Measurements from ENCODE around the gene TNNI2.

Gene TNNI2

DNA sequence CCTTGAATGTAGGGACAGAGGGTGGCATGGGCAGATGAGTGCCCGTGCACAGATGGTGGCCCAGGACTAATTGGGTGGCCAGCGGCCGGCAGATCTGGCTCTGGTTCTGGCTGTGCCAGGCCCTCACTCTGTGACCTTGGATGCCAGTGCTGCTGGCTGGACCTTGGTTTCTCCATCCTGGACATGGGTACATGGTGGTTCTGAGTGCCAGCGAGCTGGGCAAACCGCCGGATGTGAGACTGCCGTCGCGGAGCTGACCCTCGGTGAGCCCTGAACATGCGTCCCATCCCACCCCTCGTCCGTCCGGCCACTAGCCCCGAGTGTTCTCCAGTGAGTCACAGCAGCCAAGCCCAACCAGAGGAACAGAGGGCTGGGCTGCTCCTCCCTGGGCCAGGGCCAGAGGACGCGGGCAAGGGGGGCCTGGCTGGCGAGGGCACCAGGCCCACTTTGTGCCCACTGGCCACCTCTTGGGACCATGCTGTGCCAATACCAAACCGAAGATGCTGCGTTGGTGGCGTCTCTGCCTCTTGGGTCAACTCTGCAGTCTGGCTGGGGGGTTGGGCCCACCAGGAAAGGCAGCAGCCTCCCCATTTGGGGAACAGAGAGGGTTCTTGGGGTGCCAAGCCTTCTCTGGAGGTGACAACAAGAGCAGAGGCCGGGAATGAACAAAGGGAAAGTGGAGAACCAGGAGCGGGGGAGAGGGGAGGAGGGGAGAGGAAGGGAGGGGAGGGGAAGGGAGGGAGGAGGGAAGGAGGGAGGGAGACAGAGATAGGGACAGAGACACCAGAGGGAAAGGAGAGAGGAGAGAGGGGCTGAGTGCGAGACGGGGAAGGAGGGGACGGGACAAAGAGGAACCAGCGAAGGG lies 24.8 kb downstream of the TNNI2 start:
- H3K4me1 Mint-ChIP-seq, result peaks cover 7% of the 10 kb centered on the region
- no peaks in the 10 kb centered on the region for H3K36me3 Mint-ChIP-seq (ENCODE audit: low read depth)
- peak; percentile 64 for DNase-seq
- TF ChIP-seq, protein P1, sequence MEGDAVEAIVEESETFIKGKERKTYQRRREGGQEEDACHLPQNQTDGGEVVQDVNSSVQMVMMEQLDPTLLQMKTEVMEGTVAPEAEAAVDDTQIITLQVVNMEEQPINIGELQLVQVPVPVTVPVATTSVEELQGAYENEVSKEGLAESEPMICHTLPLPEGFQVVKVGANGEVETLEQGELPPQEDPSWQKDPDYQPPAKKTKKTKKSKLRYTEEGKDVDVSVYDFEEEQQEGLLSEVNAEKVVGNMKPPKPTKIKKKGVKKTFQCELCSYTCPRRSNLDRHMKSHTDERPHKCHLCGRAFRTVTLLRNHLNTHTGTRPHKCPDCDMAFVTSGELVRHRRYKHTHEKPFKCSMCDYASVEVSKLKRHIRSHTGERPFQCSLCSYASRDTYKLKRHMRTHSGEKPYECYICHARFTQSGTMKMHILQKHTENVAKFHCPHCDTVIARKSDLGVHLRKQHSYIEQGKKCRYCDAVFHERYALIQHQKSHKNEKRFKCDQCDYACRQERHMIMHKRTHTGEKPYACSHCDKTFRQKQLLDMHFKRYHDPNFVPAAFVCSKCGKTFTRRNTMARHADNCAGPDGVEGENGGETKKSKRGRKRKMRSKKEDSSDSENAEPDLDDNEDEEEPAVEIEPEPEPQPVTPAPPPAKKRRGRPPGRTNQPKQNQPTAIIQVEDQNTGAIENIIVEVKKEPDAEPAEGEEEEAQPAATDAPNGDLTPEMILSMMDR (IDR thresholded peaks at IDR 0.05), result no peak
- H3K27me3 Mint-ChIP-seq (ENCODE audit: low read depth, poor library complexity), result peaks cover 8% of the 10 kb centered on the region
- H3K4me3 Mint-ChIP-seq, result no peak overlapping the region
- no peak overlapping the region for H3K27ac Mint-ChIP-seq
- no peaks in the 10 kb centered on the region for H3K9me3 Mint-ChIP-seq

DNA sequence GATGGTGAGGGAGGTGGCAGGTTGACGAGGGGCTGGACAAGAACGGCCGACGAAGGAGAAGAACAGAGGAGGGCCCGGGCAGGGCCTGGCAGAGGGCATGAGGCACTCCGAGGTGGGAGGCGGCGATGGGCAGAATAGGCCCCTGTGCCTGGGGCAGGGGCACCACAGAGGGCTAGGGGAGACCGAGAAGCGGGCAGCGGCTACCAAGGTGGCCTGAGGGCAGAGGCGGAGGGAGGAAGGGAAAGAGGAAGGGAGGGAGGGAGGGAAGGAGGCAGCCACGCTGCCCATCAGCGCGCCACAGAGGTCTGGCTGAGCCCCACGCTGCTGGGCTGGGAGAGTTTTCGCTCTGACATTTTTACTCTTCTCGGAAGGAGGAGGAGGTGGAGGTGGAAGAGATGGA lies 25.4 kb downstream of the TNNI2 start:
- no peak overlapping the region for H3K27ac Mint-ChIP-seq
- H3K4me3 Mint-ChIP-seq, result peak overlapping the region; percentile 23
- H3K4me1 Mint-ChIP-seq, result peaks cover 10% of the 10 kb centered on the region
- TF ChIP-seq, protein P1 (IDR thresholded peaks at IDR 0.05), result no peak
- no peak for DNase-seq
- no peaks in the 10 kb centered on the region for H3K36me3 Mint-ChIP-seq (ENCODE audit: low read depth)
- H3K27me3 Mint-ChIP-seq (ENCODE audit: low read depth, poor library complexity), result peaks cover 11% of the 10 kb centered on the region
- no peaks in the 10 kb centered on the region for H3K9me3 Mint-ChIP-seq

DNA sequence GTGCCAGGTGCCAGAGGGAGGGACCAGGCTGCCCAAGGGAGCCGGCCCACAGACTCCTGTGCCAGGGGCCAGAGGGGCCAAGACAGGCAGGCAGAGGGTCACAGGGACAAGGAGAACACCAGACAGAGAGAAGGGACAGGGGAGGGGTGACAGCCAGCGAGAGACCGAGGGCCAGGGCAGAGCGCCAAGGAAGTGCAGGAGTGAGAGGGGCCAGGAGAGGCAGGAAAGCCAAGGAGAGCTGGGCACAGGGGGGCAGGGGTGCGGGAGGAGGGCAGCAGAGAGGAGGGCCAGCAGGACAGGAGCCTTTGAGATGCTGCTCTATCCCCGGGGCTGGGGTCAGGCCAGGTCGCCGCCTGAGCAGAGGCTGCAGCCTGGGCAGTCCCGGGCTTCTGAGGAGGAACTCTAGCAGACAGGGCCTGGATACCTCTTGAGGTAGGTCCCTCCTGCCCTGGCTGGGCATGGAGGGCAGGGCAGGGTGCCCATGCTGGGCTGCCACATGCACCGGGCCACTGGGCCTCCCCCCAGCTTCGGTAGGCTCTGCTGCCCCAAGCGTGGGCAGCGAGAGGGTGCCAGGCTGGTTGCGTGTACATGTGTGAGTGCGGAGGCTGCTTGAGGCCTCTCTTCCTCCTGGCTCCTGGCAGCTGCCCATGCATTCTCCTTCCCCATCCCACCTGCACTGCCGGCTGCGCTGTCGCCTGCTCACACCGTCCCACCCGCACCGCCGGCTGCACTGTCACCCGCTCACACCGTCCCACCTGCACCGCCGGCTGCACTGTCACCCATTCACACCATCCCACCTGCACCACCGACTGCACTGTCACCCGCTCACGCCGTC lies 26.3 kb downstream of the TNNI2 start:
- Mint-ChIP-seq H3K27ac (no peak overlapping the region), H3K4me1 (peaks cover 18% of the 10 kb centered on the region), H3K9me3 (no peaks in the 10 kb centered on the region), H3K36me3 (ENCODE audit: low read depth) (no peaks in the 10 kb centered on the region), H3K27me3 (ENCODE audit: low read depth, poor library complexity) (peaks cover 19% of the 10 kb centered on the region), H3K4me3 (peak overlapping the region; percentile 33)
- TF ChIP-seq, protein P1 (IDR thresholded peaks at IDR 0.05), result no peak
- peak; percentile 44 for DNase-seq

DNA sequence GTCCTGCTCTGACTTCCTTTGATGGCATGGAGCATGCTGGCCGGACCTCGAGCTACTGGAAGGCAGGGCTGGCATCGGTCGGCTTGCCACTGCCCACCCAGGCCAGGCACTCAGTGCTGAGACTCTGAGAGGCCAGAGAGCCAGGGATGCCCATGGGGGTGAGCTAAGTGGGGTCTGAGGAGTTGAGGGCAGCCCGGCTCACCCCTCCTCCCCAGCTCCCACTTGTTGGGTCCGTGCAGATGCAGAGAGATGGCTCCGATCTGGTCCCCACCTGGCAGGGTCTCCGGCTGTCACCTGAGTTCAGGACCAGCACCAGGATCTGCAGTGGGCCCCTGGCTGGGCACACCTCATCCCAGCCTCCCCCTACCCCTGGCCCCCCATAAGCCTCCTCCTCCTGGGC lies 27.4 kb downstream of the TNNI2 start:
- Mint-ChIP-seq H3K4me3 (no peak overlapping the region), H3K9me3 (no peaks in the 10 kb centered on the region), H3K36me3 (ENCODE audit: low read depth) (no peaks in the 10 kb centered on the region), H3K4me1 (peaks cover 26% of the 10 kb centered on the region), H3K27ac (no peak overlapping the region), H3K27me3 (ENCODE audit: low read depth, poor library complexity) (peaks cover 29% of the 10 kb centered on the region)
- DNase-seq, result no peak
- TF ChIP-seq, protein P1 (IDR thresholded peaks at IDR 0.05), result no peak

DNA sequence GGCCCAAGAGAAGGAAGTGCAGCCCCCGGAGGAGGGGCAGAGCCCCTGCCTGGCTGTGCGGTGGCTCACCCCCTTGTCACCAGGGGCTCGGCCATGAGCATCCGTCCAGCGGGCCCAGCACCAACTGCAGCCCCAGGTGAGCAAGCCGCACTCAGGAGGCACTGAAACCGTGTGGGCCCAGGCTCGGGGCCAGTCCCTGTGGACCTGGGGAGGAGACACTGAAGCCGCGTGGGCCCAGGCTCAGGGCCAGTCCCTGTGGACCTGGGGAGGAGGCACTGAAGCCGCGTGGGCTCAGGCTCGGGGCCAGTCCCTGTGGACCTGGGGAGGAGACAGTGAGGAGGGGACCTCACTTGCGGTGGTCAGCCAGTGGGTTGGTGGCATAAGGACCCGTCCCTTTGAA lies 28.0 kb downstream of the TNNI2 start:
- no peak for DNase-seq
- H3K9me3 Mint-ChIP-seq, result no peaks in the 10 kb centered on the region
- H3K4me3 Mint-ChIP-seq, result no peak overlapping the region
- no peak overlapping the region for H3K27ac Mint-ChIP-seq
- peaks cover 26% of the 10 kb centered on the region for H3K4me1 Mint-ChIP-seq
- TF ChIP-seq, protein P1 (IDR thresholded peaks at IDR 0.05), result no peak
- peaks cover 29% of the 10 kb centered on the region for H3K27me3 Mint-ChIP-seq (ENCODE audit: low read depth, poor library complexity)
- H3K36me3 Mint-ChIP-seq (ENCODE audit: low read depth), result no peaks in the 10 kb centered on the region
